ENCODE measurements around the gene TPST2.

- no peak for TF ChIP-seq ZNF207 (IDR thresholded peaks at IDR 0.05; ENCODE audit: borderline replicate concordance)
- TF ChIP-seq CTCF (IDR thresholded peaks at IDR 0.05 in 2 of 3, conservative IDR thresholded peaks at IDR 0.05 in 1 of 3; ENCODE audit: control insufficient read depth in 2 of 3, extremely low read depth in 1 of 3, insufficient read depth in 1 of 3, low read depth in 3 of 3, low read length in 3 of 3): no peak
- TF ChIP-seq MYC (IDR thresholded peaks at IDR 0.05; ENCODE audit: insufficient read depth, insufficient read length, insufficient replicate concordance, low read length, severe bottlenecking): no peak
- TF ChIP-seq USF1 (IDR thresholded peaks at IDR 0.05; ENCODE audit: borderline replicate concordance, extremely low read length, insufficient read depth, low read depth, low read length): no peak
Observed at GRCh38 chr22:26615149-26615548, 25.2 kb upstream of the TPST2 start.
